Small intestine (tissue), 7 donors: Measurements from ENCODE around the gene MRPL51. TPM values are rescaled to one million over a fixed set of nuclear protein-coding genes. Genes with fewer than 3 reads are reported as not detected.
"Not testable (repeated sequence)": the region's sequence is repeated elsewhere in the genome, so short reads cannot be mapped to it uniquely, and the experiment has no call there.

Source experiments
- DNase-seq, 2 donors: peaks; one replicate each; pipeline versions ENCODE4 v3.0.0 to v3.0.0-alpha.2; 2013
- FAIRE-seq: peaks from 2 replicates; lab custom pipeline; 2012; peaks lifted over from hg19 to GRCh38; lab: Jason Lieb, UNC
- H3K27ac ChIP-seq, 3 donors: one replicate each; pipeline ENCODE4 v1.5.1; 2013; ENCODE audit warnings: low read length in 2 of 3, mild to moderate bottlenecking in 2 of 3, control low read depth in 1 of 3, inconsistent platforms in 1 of 3, low read depth in 1 of 3, moderate library complexity in 1 of 3
- H3K27me3 ChIP-seq, 3 donors: one replicate each; pipeline ENCODE4 v1.6.1; 2013; ENCODE audit warnings: low read length in 3 of 3, inconsistent platforms in 1 of 3; ENCODE audit not compliant: control insufficient read depth in 3 of 3, insufficient read depth in 3 of 3
- H3K36me3 ChIP-seq, 3 donors: one replicate each; pipeline ENCODE4 v1.6.1; 2013; ENCODE audit warnings: low read length in 3 of 3, inconsistent platforms in 1 of 3, low read depth in 1 of 3, mild to moderate bottlenecking in 1 of 3, moderate library complexity in 1 of 3; ENCODE audit not compliant: control insufficient read depth in 3 of 3, insufficient read depth in 2 of 3
- H3K4me1 ChIP-seq, 3 donors: one replicate each; pipeline ENCODE4 v1.6.1; 2013; ENCODE audit warnings: low read length in 2 of 3, inconsistent platforms in 1 of 3, low read depth in 1 of 3, mild to moderate bottlenecking in 1 of 3, moderate library complexity in 1 of 3; ENCODE audit not compliant: control insufficient read depth in 3 of 3, insufficient read depth in 2 of 3
- H3K4me3 ChIP-seq, 3 donors: one replicate each; pipeline ENCODE4 v1.5.1; 2013; ENCODE audit warnings: low read length in 3 of 3, control low read depth in 1 of 3, inconsistent platforms in 1 of 3, low read depth in 1 of 3, mild to moderate bottlenecking in 1 of 3, moderate library complexity in 1 of 3
- H3K9me3 ChIP-seq, 2 donors: one replicate each; pipeline ENCODE4 v1.6.1; 2013; ENCODE audit warnings: low read depth in 1 of 2, low read length in 1 of 2; ENCODE audit not compliant: control insufficient read depth in 2 of 2, insufficient read depth in 1 of 2
- WGBS, 3 donors: extraction: QIAGEN DNeasy Blood & Tissue Kit; methylation state at CpG; one replicate each; pipeline ENCODE4 v1.1.7; 2013; 5-methylcytosine and 5-hydroxymethylcytosine counted together
- polyA plus RNA-seq, 4 donors: library from polyadenylated mRNA; stranded (reverse) in 3 of 4; unstranded in 1 of 4; fragments of 200-250 nt in 3 of 4; fragments of 120-200 nt in 1 of 4; gene quantifications; one replicate each; pipeline versions ENCODE4 v1.2.1 to v1.2.3, GENCODE V29; 2013
- donor health status: healthy with polysubstance abuse.
- donor health status: control.
- donor health status: control.
- donor health status: Bipolar disorder and iron deficiency.
- donor health status: healthy.

Gene MRPL51
- polyA plus RNA-seq, 4 donors, result 88.1 to 126 (median 94.8) TPM

GRCh38 chr12:6488240-6488639, 4.8 kb downstream of the MRPL51 start:
- H3K4me1 ChIP-seq, result peaks cover 3 to 8% (median 4%) of the 10 kb centered on the region in 3 donors
- H3K36me3 ChIP-seq, result peaks cover 0 to 9% (median 0%) of the 10 kb centered on the region in 3 donors
- FAIRE-seq, result no peak
- WGBS, 3 donors, result 82 to 89% (median 83%) methylated on average over 1 of the region's 1 CpG
- no peak overlapping the region for H3K27ac ChIP-seq
- H3K4me3 ChIP-seq, result no peak overlapping the region
- H3K27me3 ChIP-seq, result no peaks in the 10 kb centered on the region
- H3K9me3 ChIP-seq, result no peaks in the 10 kb centered on the region
- DNase-seq, result no peak

- H3K36me3 ChIP-seq, result no peaks in the 10 kb centered on the region
- DNase-seq (no peak), FAIRE-seq (no peak)
- H3K4me3 ChIP-seq, result no peak overlapping the region
- no peaks in the 10 kb centered on the region for H3K27me3 ChIP-seq
- no peaks in the 10 kb centered on the region for H3K9me3 ChIP-seq
- 84 to 96% (median 92%) methylated on average over 20 of the region's 20 CpGs for WGBS, 3 donors
- no peak overlapping the region for H3K27ac ChIP-seq
- H3K4me1 ChIP-seq, result no peaks in the 10 kb centered on the region
Observed at GRCh38 chr12:6478416-6478815, 14.6 kb downstream of the MRPL51 start.

GRCh38 chr12:6477601-6478377, 15.3 kb downstream of the MRPL51 start:
- H3K4me3 ChIP-seq, H3K27me3 ChIP-seq, H3K36me3 ChIP-seq, FAIRE-seq, H3K4me1 ChIP-seq, DNase-seq, H3K27ac ChIP-seq, H3K9me3 ChIP-seq: not testable (repeated sequence)
- WGBS, 3 donors, result 93 to 96% (median 95%) methylated on average over 36 to 37 of the region's 37 CpGs

GRCh38 chr12:6476489-6476888, 16.6 kb downstream of the MRPL51 start:
- no peak for DNase-seq
- Histone ChIP-seq H3K27me3 (no peaks in the 10 kb centered on the region), H3K4me1 (no peaks in the 10 kb centered on the region), H3K9me3 (no peaks in the 10 kb centered on the region), H3K4me3 (no peak overlapping the region), H3K36me3 (no peaks in the 10 kb centered on the region), H3K27ac (no peak overlapping the region)
- WGBS, 3 donors, result 64 to 84% (median 81%) methylated on average over 3 of the region's 3 CpGs
- FAIRE-seq, result no peak

GRCh38 chr12:6475233-6475975, 17.7 kb downstream of the MRPL51 start:
- H3K27me3 ChIP-seq, H3K36me3 ChIP-seq, H3K9me3 ChIP-seq, FAIRE-seq, H3K4me1 ChIP-seq, DNase-seq, H3K4me3 ChIP-seq, H3K27ac ChIP-seq: not testable (repeated sequence)
- WGBS, 3 donors, result 93 to 96% (median 93%) methylated on average over 34 to 44 of the region's 48 CpGs

GRCh38 chr12:6472491-6472890, 20.6 kb downstream of the MRPL51 start:
- Histone ChIP-seq H3K9me3 (no peaks in the 10 kb centered on the region), H3K36me3 (no peaks in the 10 kb centered on the region), H3K4me1 (peaks cover 0 to 12% (median 0%) of the 10 kb centered on the region in 3 donors), H3K27ac (no peak overlapping the region), H3K4me3 (no peak overlapping the region), H3K27me3 (no peaks in the 10 kb centered on the region)
- FAIRE-seq (no peak), DNase-seq (no peak)
- WGBS, 3 donors, result 86 to 89% (median 88%) methylated on average over 11 of the region's 11 CpGs

- no peak for FAIRE-seq
- Histone ChIP-seq H3K4me1 (peaks cover 0 to 12% (median 0%) of the 10 kb centered on the region in 3 donors), H3K27me3 (no peaks in the 10 kb centered on the region), H3K9me3 (no peaks in the 10 kb centered on the region), H3K36me3 (no peaks in the 10 kb centered on the region), H3K4me3 (no peak overlapping the region), H3K27ac (no peak overlapping the region)
- DNase-seq, result no peak
- WGBS, 3 donors, result 91 to 92% (median 91%) methylated on average over 1 of the region's 1 CpG
Observed at GRCh38 chr12:6471989-6472360, 21.1 kb downstream of the MRPL51 start.

- Histone ChIP-seq H3K4me1 (peaks cover 0 to 12% (median 0%) of the 10 kb centered on the region in 3 donors), H3K27me3 (no peaks in the 10 kb centered on the region), H3K9me3 (no peaks in the 10 kb centered on the region), H3K27ac (peak within 1 kb of the TSS; percentile 41 to 95 (median 81)), H3K36me3 (peaks cover 0 to 11% (median 6%) of the 10 kb centered on the region in 3 donors), H3K4me3 (peak within 1 kb of the TSS; percentile 61 to 68 (median 67))
- FAIRE-seq, result no peak
- 0 to 1% (median 0%) methylated on average over 54 to 69 of the region's 69 CpGs for WGBS, 3 donors
- peak; percentile 97 to 98 for DNase-seq
Observed at GRCh38 chr12:6470375-6471163, 22.5 kb downstream of the MRPL51 start, which contains the start of gene VAMP1. VAMP1 (minus strand) TSS chr12:6470677; CDS start chr12:6470531, 146 bp downstream.
